ENCODE results near the gene MCM10. TPM values are rescaled to one million over a fixed set of nuclear protein-coding genes. Genes with fewer than 3 reads are reported as not detected.

Gene MCM10
- total and polyA plus RNA-seq, 10 of the 15 experiments (the other 5 are each of a cell fraction or from before 2014, with no cell fraction given): 5.8 to 35.1 (median 23.7) TPM

GRCh38 chr10:13173616-13174015, 12.3 kb downstream of the MCM10 start:
- in situ Hi-C loops (cut with MboI) (no loop called here), intact Hi-C loops (cut with micrococcal nuclease; ENCODE audit: unreplicated experiment) (no loop called here)
- WGBS (ENCODE audit: insufficient coverage, insufficient replicate concordance, low lambda C conversion rate, missing lambda C conversion rate): 93% methylated on average over 2 of the region's 2 CpGs
- ATAC-seq (no peak), FAIRE-seq (no peak), DNase-seq (ENCODE audit: low read depth, low spot score) (no peak)
- Histone ChIP-seq H3K4me1 (ENCODE audit: control insufficient read depth, insufficient read depth, low read length) (no peaks in the 10 kb centered on the region), H3K27ac (ENCODE audit: control insufficient read depth, insufficient read depth) (no peak overlapping the region), H4K20me1 (ENCODE audit: control insufficient read depth, insufficient read depth) (no peaks in the 10 kb centered on the region), H3K9me3 (replicated peaks; ENCODE audit: control insufficient read depth, insufficient read depth, low read length) (no peaks in the 10 kb centered on the region), H3K9ac (ENCODE audit: control insufficient read depth, insufficient read depth, low read length) (no peak overlapping the region), H2AFZ (ENCODE audit: control insufficient read depth, low read depth, low read length) (no peak overlapping the region), H3K79me2 (ENCODE audit: control insufficient read depth, insufficient read depth, low read length) (no peaks in the 10 kb centered on the region), H3K36me3 (ENCODE audit: control insufficient read depth in 2 of 2, insufficient read depth in 2 of 2, low read length in 1 of 2) (peaks cover 8 to 18% of the 10 kb centered on the region in 2 experiments), H3K4me3 (no peak overlapping the region), H3K4me2 (ENCODE audit: control insufficient read depth, insufficient read depth) (no peak overlapping the region), H3K27me3 (replicated peaks in 1 of 2; ENCODE audit: control insufficient read depth in 2 of 2, insufficient read depth in 2 of 2, low read length in 1 of 2) (no peaks in the 10 kb centered on the region)
- BruUV-seq (replicated peaks): no TSS peak
- no peak for TF ChIP-seq REST (IDR thresholded peaks at IDR 0.05; ENCODE audit: low read depth, low read length)
- TF ChIP-seq ELK1 (IDR thresholded peaks at IDR 0.05; ENCODE audit: low read depth, low read length): no peak
- no peak for TF ChIP-seq SREBF1 (IDR thresholded peaks at IDR 0.05; ENCODE audit: low read length)
- no peak for TF ChIP-seq TAF1 (IDR thresholded peaks at IDR 0.05; ENCODE audit: borderline replicate concordance, low read depth, low read length)
- no peak for TF ChIP-seq DPF2 (IDR thresholded peaks at IDR 0.05)
- no peak for TF ChIP-seq NFYB (IDR thresholded peaks at IDR 0.05; ENCODE audit: insufficient read depth, low read depth, low read length)
- TF ChIP-seq NRF1 (conservative IDR thresholded peaks at IDR 0.05; ENCODE audit: low read depth, low read length): no peak
- RAD21 ChIA-PET (ENCODE audit: unreplicated experiment): no interaction called here
- CTCF ChIA-PET: interaction anchor here (1.3 kb wide), 1 partner anchor 13 kb away, joined by 4 read pairs; no protein-coding TSS in a partner anchor
- SMC1A ChIA-PET (ENCODE audit: uncharacterized antibody, unreplicated experiment): no interaction called here
- POLR2A ChIA-PET: interaction anchor here (0.6 kb wide), 1 partner anchor 12 kb away, joined by 3 read pairs; no protein-coding TSS in a partner anchor

Data from GM12878 (cell line).